GM21786 (cell line): Measurements from ENCODE around the gene TPTE.
"Not testable (repeated sequence)": the region's sequence is repeated elsewhere in the genome, so short reads cannot be mapped to it uniquely, and the experiment has no call there.

ENCODE experiments used
- ATAC-seq: cut with Tn5 transposase; IDR thresholded peaks from one replicate; pipeline ENCODE4 v1.9.1; 2021; ENCODE audit not compliant: unreplicated experiment

Gene TPTE

GRCh38 chr21:10521091-10521598 lies at the start of gene TPTE:
TPTE (plus strand) TSS chr21:10521583; CDS start chr21:10538724, 17,141 bp downstream.
- no peak for ATAC-seq

- ATAC-seq = not testable (repeated sequence)
Measured at GRCh38 chr21:10471999-10472398, 49.4 kb upstream of the TPTE start.

GRCh38 chr21:10477794-10478193 lies 43.6 kb upstream of the TPTE start:
- ATAC-seq = not testable (repeated sequence)

- ATAC-seq = not testable (repeated sequence)
Measured at GRCh38 chr21:10479875-10480274, 41.5 kb upstream of the TPTE start.

- not testable (repeated sequence) for ATAC-seq
Measured at GRCh38 chr21:10484864-10485263, 36.5 kb upstream of the TPTE start.

- ATAC-seq = not testable (repeated sequence)
Measured at GRCh38 chr21:10490453-10490852, 30.9 kb upstream of the TPTE start.

- no peak for ATAC-seq
Measured at GRCh38 chr21:10511116-10511515, 10.3 kb upstream of the TPTE start.

- not testable (repeated sequence) for ATAC-seq
Measured at GRCh38 chr21:10516889-10517288, 4.5 kb upstream of the TPTE start.

GRCh38 chr21:10517904-10518303 lies 3.5 kb upstream of the TPTE start:
- not testable (repeated sequence) for ATAC-seq

GRCh38 chr21:10521835-10522500 lies 585 bp downstream of the TPTE start:
- not testable (repeated sequence) for ATAC-seq

- ATAC-seq = no peak
Measured at GRCh38 chr21:10539956-10540355, 18.6 kb downstream of the TPTE start.

GRCh38 chr21:10544376-10544775 lies 23.0 kb downstream of the TPTE start:
- not testable (repeated sequence) for ATAC-seq

GRCh38 chr21:10547868-10548267 lies 26.5 kb downstream of the TPTE start:
- not testable (repeated sequence) for ATAC-seq

- not testable (repeated sequence) for ATAC-seq
Measured at GRCh38 chr21:10548331-10548954, 27.1 kb downstream of the TPTE start.

- not testable (repeated sequence) for ATAC-seq
Measured at GRCh38 chr21:10570803-10571202, 49.4 kb downstream of the TPTE start.

GRCh38 chr21:10574531-10575310 lies 53.3 kb downstream of the TPTE start:
- ATAC-seq = not testable (repeated sequence)

- no peak for ATAC-seq
Measured at GRCh38 chr21:10575311-10575667, 53.9 kb downstream of the TPTE start.

GRCh38 chr21:10578910-10579309 lies 57.5 kb downstream of the TPTE start:
- ATAC-seq = not testable (repeated sequence)

GRCh38 chr21:10589115-10589514 lies 67.7 kb downstream of the TPTE start:
- not testable (repeated sequence) for ATAC-seq

- ATAC-seq = not testable (repeated sequence)
Measured at GRCh38 chr21:10607074-10607473, 85.7 kb downstream of the TPTE start.

GRCh38 chr21:10614285-10614684 lies 92.9 kb downstream of the TPTE start:
- ATAC-seq = not testable (repeated sequence)
